ENCODE results near the gene TMEM269. TPM values are rescaled to one million over a fixed set of nuclear protein-coding genes. Genes with fewer than 3 reads are reported as not detected.

The TMEM269 gene
- polyA plus RNA-seq, 1 donor (not counting 4 experiments of a cell fraction or from before 2014, with no cell fraction given) = 0.12 TPM

GRCh38 chr1:42801832-42802473 is 17.2 kb downstream of the TMEM269 start:
- no peaks in the 10 kb centered on the region for H4K20me1 ChIP-seq (ENCODE audit: control insufficient read depth, extremely low read depth, insufficient read depth, low read length)
- DNase-seq (ENCODE audit: low read depth, low spot score) (no peak), FAIRE-seq (no peak)
- no peak overlapping the region for H3K4me2 ChIP-seq (ENCODE audit: control insufficient read depth, extremely low read depth, insufficient read depth, low read depth, low read length)
- H3K9me3 ChIP-seq (ENCODE audit: control insufficient read depth, low read depth, low read length) = no peaks in the 10 kb centered on the region
- H3K9ac ChIP-seq (ENCODE audit: control insufficient read depth, extremely low read depth, insufficient read depth, low read length) = no peak overlapping the region
- TF ChIP-seq CTCF (optimal IDR thresholded peaks at IDR 0.05 in 1 of 3, IDR thresholded peaks at IDR 0.05 in 1 of 3, conservative IDR thresholded peaks at IDR 0.05 in 1 of 3; ENCODE audit: extremely low read depth in 1 of 3, insufficient read depth in 2 of 3, low read length in 3 of 3) = no peak
- no peak for TF ChIP-seq EZH2 (IDR thresholded peaks at IDR 0.05; ENCODE audit: low read length)
- dilution Hi-C loops (cut with MboI; ENCODE audit: extremely low pct_ligation_motif_present, low sequenced_read_pairs) = no loop called here
- H3K27me3 ChIP-seq (ENCODE audit: control insufficient read depth, extremely low read depth, insufficient read depth, low read length) = no peaks in the 10 kb centered on the region
- no peaks in the 10 kb centered on the region for H3K36me3 ChIP-seq (ENCODE audit: control insufficient read depth in 2 of 2, extremely low read depth in 1 of 2, insufficient read depth in 2 of 2, low read length in 2 of 2)
- H3K79me2 ChIP-seq (ENCODE audit: control insufficient read depth, insufficient read depth, low read length) = no peaks in the 10 kb centered on the region
- H3K4me1 ChIP-seq (ENCODE audit: control insufficient read depth, extremely low read depth, insufficient read depth, low read length) = no peaks in the 10 kb centered on the region
- no peaks in the 10 kb centered on the region for H3K9me1 ChIP-seq (ENCODE audit: control insufficient read depth, extremely low read depth, insufficient read depth, low read length)
- H3K4me3 ChIP-seq (ENCODE audit: control insufficient read depth in 2 of 3, extremely low read depth in 1 of 3, insufficient read depth in 2 of 3, low read depth in 1 of 3, low read length in 3 of 3) = no peak overlapping the region
- H3K27ac ChIP-seq (ENCODE audit: control insufficient read depth, insufficient read depth, low read length) = no peak overlapping the region
- H2AFZ ChIP-seq (ENCODE audit: control insufficient read depth, low read length) = no peak overlapping the region

DNA sequence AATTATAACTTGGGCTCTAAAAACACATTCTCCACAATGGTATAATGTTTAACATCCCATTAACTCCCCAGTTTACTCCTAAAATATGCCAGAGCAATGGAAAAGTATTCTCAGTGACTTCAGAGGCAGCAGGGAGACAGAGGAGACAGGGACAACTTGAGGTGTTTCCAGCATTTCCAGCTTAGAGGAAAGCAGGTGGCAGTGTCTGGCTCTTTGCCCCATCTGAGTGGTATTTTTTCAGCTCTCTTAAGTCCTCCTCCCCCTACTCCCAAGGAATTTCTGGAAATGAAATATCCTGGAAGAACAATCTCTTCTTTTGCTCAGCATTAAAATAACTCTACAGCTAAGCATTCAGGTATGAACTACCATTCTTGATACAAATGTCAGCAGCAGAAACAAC is 21.4 kb downstream of the TMEM269 start:
- Histone ChIP-seq H3K4me1 (ENCODE audit: control insufficient read depth, extremely low read depth, insufficient read depth, low read length) (no peaks in the 10 kb centered on the region), H3K27ac (ENCODE audit: control insufficient read depth, insufficient read depth, low read length) (no peak overlapping the region), H3K27me3 (ENCODE audit: control insufficient read depth, extremely low read depth, insufficient read depth, low read length) (no peaks in the 10 kb centered on the region), H3K9me1 (ENCODE audit: control insufficient read depth, extremely low read depth, insufficient read depth, low read length) (no peaks in the 10 kb centered on the region), H3K4me2 (ENCODE audit: control insufficient read depth, extremely low read depth, insufficient read depth, low read depth, low read length) (no peak overlapping the region), H3K4me3 (ENCODE audit: control insufficient read depth in 2 of 3, extremely low read depth in 1 of 3, insufficient read depth in 2 of 3, low read depth in 1 of 3, low read length in 3 of 3) (no peak overlapping the region), H3K9ac (ENCODE audit: control insufficient read depth, extremely low read depth, insufficient read depth, low read length) (no peak overlapping the region), H4K20me1 (ENCODE audit: control insufficient read depth, extremely low read depth, insufficient read depth, low read length) (no peaks in the 10 kb centered on the region), H3K36me3 (ENCODE audit: control insufficient read depth in 2 of 2, extremely low read depth in 1 of 2, insufficient read depth in 2 of 2, low read length in 2 of 2) (no peaks in the 10 kb centered on the region), H2AFZ (ENCODE audit: control insufficient read depth, low read length) (no peak overlapping the region), H3K79me2 (ENCODE audit: control insufficient read depth, insufficient read depth, low read length) (no peaks in the 10 kb centered on the region), H3K9me3 (ENCODE audit: control insufficient read depth, low read depth, low read length) (no peaks in the 10 kb centered on the region)
- TF ChIP-seq EZH2 (IDR thresholded peaks at IDR 0.05; ENCODE audit: low read length) (no peak), CTCF (optimal IDR thresholded peaks at IDR 0.05 in 1 of 3, IDR thresholded peaks at IDR 0.05 in 1 of 3, conservative IDR thresholded peaks at IDR 0.05 in 1 of 3; ENCODE audit: extremely low read depth in 1 of 3, insufficient read depth in 2 of 3, low read length in 3 of 3) (no peak)
- FAIRE-seq (no peak), DNase-seq (ENCODE audit: low read depth, low spot score) (no peak)
- dilution Hi-C loops (cut with MboI; ENCODE audit: extremely low pct_ligation_motif_present, low sequenced_read_pairs) = no loop called here
